ENCODE results near the gene FHIP1B. TPM values are rescaled to one million over a fixed set of nuclear protein-coding genes. Genes with fewer than 3 reads are reported as not detected.

The FHIP1B gene
- total RNA-seq, 1 donor from 2014 or later = 12.0 TPM

GRCh38 chr11:6204706-6205105, 29.7 kb downstream of the FHIP1B start:
- no peak overlapping the region for H3K27ac Mint-ChIP-seq
- H3K4me3 ChIP-seq = no peak overlapping the region
- no peak overlapping the region for H3K4me3 Mint-ChIP-seq
- no peaks in the 10 kb centered on the region for H3K4me1 Mint-ChIP-seq
- DNase-seq (ENCODE audit: low spot score) = no peak
- no peaks in the 10 kb centered on the region for H3K9me3 ChIP-seq (ENCODE audit: low read depth)
- H3K9me3 Mint-ChIP-seq = no peaks in the 10 kb centered on the region
- no peak overlapping the region for H3K4me2 ChIP-seq
- H3K27me3 Mint-ChIP-seq (ENCODE audit: insufficient read depth, low read depth) = peaks cover 4% of the 10 kb centered on the region
- H3K4me1 ChIP-seq = no peaks in the 10 kb centered on the region
- no peaks in the 10 kb centered on the region for H3F3A ChIP-seq (ENCODE audit: low read depth)
- H3K36me3 ChIP-seq = no peaks in the 10 kb centered on the region
- no peak overlapping the region for H3K9ac ChIP-seq
- H3K27me3 ChIP-seq = no peaks in the 10 kb centered on the region
- TF ChIP-seq EZH2phosphoT487 (IDR thresholded peaks at IDR 0.05) = no peak
- no peak for TF ChIP-seq EZH2 (IDR thresholded peaks at IDR 0.05)
- TF ChIP-seq, protein P1, sequence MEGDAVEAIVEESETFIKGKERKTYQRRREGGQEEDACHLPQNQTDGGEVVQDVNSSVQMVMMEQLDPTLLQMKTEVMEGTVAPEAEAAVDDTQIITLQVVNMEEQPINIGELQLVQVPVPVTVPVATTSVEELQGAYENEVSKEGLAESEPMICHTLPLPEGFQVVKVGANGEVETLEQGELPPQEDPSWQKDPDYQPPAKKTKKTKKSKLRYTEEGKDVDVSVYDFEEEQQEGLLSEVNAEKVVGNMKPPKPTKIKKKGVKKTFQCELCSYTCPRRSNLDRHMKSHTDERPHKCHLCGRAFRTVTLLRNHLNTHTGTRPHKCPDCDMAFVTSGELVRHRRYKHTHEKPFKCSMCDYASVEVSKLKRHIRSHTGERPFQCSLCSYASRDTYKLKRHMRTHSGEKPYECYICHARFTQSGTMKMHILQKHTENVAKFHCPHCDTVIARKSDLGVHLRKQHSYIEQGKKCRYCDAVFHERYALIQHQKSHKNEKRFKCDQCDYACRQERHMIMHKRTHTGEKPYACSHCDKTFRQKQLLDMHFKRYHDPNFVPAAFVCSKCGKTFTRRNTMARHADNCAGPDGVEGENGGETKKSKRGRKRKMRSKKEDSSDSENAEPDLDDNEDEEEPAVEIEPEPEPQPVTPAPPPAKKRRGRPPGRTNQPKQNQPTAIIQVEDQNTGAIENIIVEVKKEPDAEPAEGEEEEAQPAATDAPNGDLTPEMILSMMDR (IDR thresholded peaks at IDR 0.05) = no peak
- no peak overlapping the region for H2AFZ ChIP-seq (replicated peaks)
- H3K36me3 Mint-ChIP-seq = peaks cover 9% of the 10 kb centered on the region
- H4K20me1 ChIP-seq (ENCODE audit: low read depth) = no peaks in the 10 kb centered on the region
- no peak overlapping the region for H3K27ac ChIP-seq
- no peaks in the 10 kb centered on the region for H3K79me2 ChIP-seq (ENCODE audit: low read depth)

- H3K4me1 Mint-ChIP-seq = no peaks in the 10 kb centered on the region
Observed at GRCh38 chr11:6203327-6203726, 31.1 kb downstream of the FHIP1B start.

DNA sequence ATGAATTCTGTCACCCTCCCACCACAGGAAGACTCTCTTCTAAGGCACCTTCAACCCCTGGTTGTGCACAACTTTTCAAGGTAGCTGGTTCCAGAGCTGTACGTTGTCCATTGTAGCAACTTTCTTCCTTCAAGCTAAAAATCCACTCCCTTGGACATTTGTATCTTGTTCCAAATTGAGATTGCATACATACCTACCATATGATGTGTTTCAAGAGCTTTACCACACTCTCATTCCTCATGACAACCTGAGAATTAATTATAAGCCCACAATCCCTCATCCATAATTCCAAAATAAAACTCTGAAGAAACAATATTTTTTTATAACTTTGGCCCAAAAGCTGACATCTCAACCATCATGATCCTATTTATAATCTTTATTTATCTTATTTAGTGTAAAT, 32.4 kb downstream of the FHIP1B start:
- H3K4me2 ChIP-seq = no peak overlapping the region
- no peaks in the 10 kb centered on the region for H3F3A ChIP-seq (ENCODE audit: low read depth)
- H3K4me3 ChIP-seq = no peak overlapping the region
- no peaks in the 10 kb centered on the region for H3K27me3 ChIP-seq
- Mint-ChIP-seq H3K27me3 (ENCODE audit: insufficient read depth, low read depth) (peaks cover 4% of the 10 kb centered on the region), H3K9me3 (no peaks in the 10 kb centered on the region), H3K27ac (no peak overlapping the region), H3K4me1 (no peaks in the 10 kb centered on the region), H3K36me3 (peaks cover 5% of the 10 kb centered on the region), H3K4me3 (no peak overlapping the region)
- H3K79me2 ChIP-seq (ENCODE audit: low read depth) = no peaks in the 10 kb centered on the region
- H4K20me1 ChIP-seq (ENCODE audit: low read depth) = no peaks in the 10 kb centered on the region
- no peaks in the 10 kb centered on the region for H3K9me3 ChIP-seq (ENCODE audit: low read depth)
- no peaks in the 10 kb centered on the region for H3K36me3 ChIP-seq
- H2AFZ ChIP-seq (replicated peaks) = no peak overlapping the region
- no peak overlapping the region for H3K9ac ChIP-seq
- no peak overlapping the region for H3K27ac ChIP-seq
- H3K4me1 ChIP-seq = no peaks in the 10 kb centered on the region
- no peak for DNase-seq (ENCODE audit: low spot score)
- TF ChIP-seq EZH2phosphoT487 (IDR thresholded peaks at IDR 0.05) = no peak
- TF ChIP-seq, protein P1 (IDR thresholded peaks at IDR 0.05) = no peak
- no peak for TF ChIP-seq EZH2 (IDR thresholded peaks at IDR 0.05)

More at GRCh38 chr11:6203327-6203726, 31.1 kb downstream of the FHIP1B start:
- Histone ChIP-seq H3K27ac (no peak overlapping the region), H3K4me3 (no peak overlapping the region), H4K20me1 (ENCODE audit: low read depth) (no peaks in the 10 kb centered on the region), H2AFZ (replicated peaks) (no peak overlapping the region), H3K9me3 (ENCODE audit: low read depth) (no peaks in the 10 kb centered on the region), H3K4me1 (no peaks in the 10 kb centered on the region), H3K27me3 (no peaks in the 10 kb centered on the region), H3F3A (ENCODE audit: low read depth) (no peaks in the 10 kb centered on the region), H3K4me2 (no peak overlapping the region), H3K9ac (no peak overlapping the region), H3K79me2 (ENCODE audit: low read depth) (no peaks in the 10 kb centered on the region), H3K36me3 (no peaks in the 10 kb centered on the region)
- Mint-ChIP-seq H3K27me3 (ENCODE audit: insufficient read depth, low read depth) (peaks cover 4% of the 10 kb centered on the region), H3K36me3 (peaks cover 5% of the 10 kb centered on the region), H3K27ac (no peak overlapping the region), H3K9me3 (no peaks in the 10 kb centered on the region), H3K4me3 (no peak overlapping the region)
- DNase-seq (ENCODE audit: low spot score) = no peak
- TF ChIP-seq EZH2 (IDR thresholded peaks at IDR 0.05) = no peak
- no peak for TF ChIP-seq EZH2phosphoT487 (IDR thresholded peaks at IDR 0.05)
- TF ChIP-seq, protein P1 (IDR thresholded peaks at IDR 0.05) = no peak
